NCI-H82 (cell line): Measurements from ENCODE around the gene PTPRG.

Experiments used
- DNase-seq: peaks from one replicate; lab custom pipeline; 2025; lab: John Stamatoyannopoulos, UW

The PTPRG gene

GRCh38 chr3:61589856-61590255 lies 28.5 kb downstream of the PTPRG start:
- no peak for DNase-seq

GRCh38 chr3:61591300-61591699 lies 29.9 kb downstream of the PTPRG start:
- no peak for DNase-seq

GRCh38 chr3:61593446-61594029 lies 32.2 kb downstream of the PTPRG start:
- DNase-seq, result no peak

- DNase-seq, result no peak
These were observed 33.0 kb downstream of the PTPRG start for GRCh38 chr3:61594144-61594963.

- DNase-seq, result no peak
These were observed 33.6 kb downstream of the PTPRG start for GRCh38 chr3:61594964-61595285.

- DNase-seq, result no peak
These were observed 33.9 kb downstream of the PTPRG start for GRCh38 chr3:61595288-61595687.

- no peak for DNase-seq
These were observed 34.5 kb downstream of the PTPRG start for GRCh38 chr3:61595826-61596225.

GRCh38 chr3:61597906-61598305 lies 36.5 kb downstream of the PTPRG start:
- no peak for DNase-seq

- no peak for DNase-seq
These were observed 38.8 kb downstream of the PTPRG start for GRCh38 chr3:61600195-61600594.

GRCh38 chr3:61601831-61602230 lies 40.5 kb downstream of the PTPRG start:
- no peak for DNase-seq

- DNase-seq, result no peak
These were observed 41.1 kb downstream of the PTPRG start for GRCh38 chr3:61602466-61602865.

- no peak for DNase-seq
These were observed 44.3 kb downstream of the PTPRG start for GRCh38 chr3:61605589-61606175.

- DNase-seq, result no peak
These were observed 44.8 kb downstream of the PTPRG start for GRCh38 chr3:61606196-61606595.

- peak; percentile 21 for DNase-seq
These were observed 46.7 kb downstream of the PTPRG start for GRCh38 chr3:61608072-61608471.

GRCh38 chr3:61608711-61609110 lies 47.3 kb downstream of the PTPRG start:
- peak; percentile 96 for DNase-seq

- DNase-seq, result peak; percentile 83
These were observed 48.9 kb downstream of the PTPRG start for GRCh38 chr3:61610316-61610715.

GRCh38 chr3:61612211-61613194 lies 51.1 kb downstream of the PTPRG start:
- DNase-seq, result no peak

- DNase-seq, result no peak
These were observed 52.3 kb downstream of the PTPRG start for GRCh38 chr3:61613666-61614065.

- no peak for DNase-seq
These were observed 54.3 kb downstream of the PTPRG start for GRCh38 chr3:61615643-61616042.

- DNase-seq, result no peak
These were observed 55.2 kb downstream of the PTPRG start for GRCh38 chr3:61616586-61616985.

GRCh38 chr3:61617041-61617440 lies 55.7 kb downstream of the PTPRG start:
- no peak for DNase-seq

GRCh38 chr3:61617651-61618050 lies 56.3 kb downstream of the PTPRG start:
- no peak for DNase-seq
